PC-3 (cell line): ENCODE measurements around the gene AIG1. TPM values are rescaled to one million over a fixed set of nuclear protein-coding genes. Genes with fewer than 3 reads are reported as not detected.

Experiments
- ATAC-seq: fragments of 200-7000 bp; cut with Tn5 transposase; 2 replicates; pipeline ENCODE4 v1.9.1; 2020; ENCODE audit warnings: mild to moderate bottlenecking, moderate library complexity
- BruUV-seq: library from RNA; stranded (reverse); fragments of 400-500 nt; replicated peaks from 2 replicates; lab custom pipeline; 2021; lab: Mats Ljungman, UMichigan
- CTCF ChIA-PET: fragments of 300-600 bp; sonication (Branson Sonifier 250); formaldehyde crosslinking; loops from one replicate; lab custom pipeline; 2022; ENCODE audit warnings: antibody characterized with exemption; lab: Charles Lee
- POLR2A ChIA-PET: fragments of 300-600 bp; sonication (Branson Sonifier 250); formaldehyde crosslinking; loops from one replicate; lab custom pipeline; 2022; ENCODE audit warnings: antibody characterized with exemption; ENCODE audit not compliant: unreplicated experiment; lab: Charles Lee
- DNase-seq: peaks from one replicate; pipeline ENCODE4 v3.0.0-alpha.2; 2015
- H2AFZ ChIP-seq: fragments of 300-600 bp; sonication (generic); 2 replicates; pipeline ENCODE4 v1.6.0; 2016; ENCODE audit warnings: antibody characterized with exemption, low read length
- H3F3A ChIP-seq: fragments of 300-600 bp; sonication (generic); one replicate; pipeline ENCODE4 v1.6.0; 2017; ENCODE audit warnings: antibody characterized with exemption, low read length, control low read depth, mild to moderate bottlenecking; ENCODE audit not compliant: unreplicated experiment
- H3K27ac ChIP-seq: fragments of 300-600 bp; sonication (generic); 2 replicates; pipeline ENCODE4 v1.5.1; 2016; ENCODE audit warnings: mild to moderate bottlenecking, low read length
- H3K27me3 ChIP-seq: fragments of 300-600 bp; sonication (generic); 2 replicates; pipeline ENCODE4 v1.6.1; 2016; ENCODE audit warnings: low read length, mixed read lengths
- H3K36me3 ChIP-seq: fragments of 300-600 bp; sonication (generic); 2 replicates; pipeline ENCODE4 v1.6.1; 2016; ENCODE audit warnings: low read depth, mixed run types, low read length, mixed read lengths
- H3K4me1 ChIP-seq: fragments of 300-600 bp; sonication (generic); 2 replicates; pipeline ENCODE4 v1.5.1; 2016; ENCODE audit warnings: low read length; ENCODE audit not compliant: insufficient read depth
- H3K4me2 ChIP-seq: fragments of 300-600 bp; sonication (generic); 2 replicates; pipeline ENCODE4 v1.6.0; 2016; ENCODE audit warnings: low read length
- H3K4me3 ChIP-seq: fragments of 300-600 bp; sonication (generic); 2 replicates; pipeline ENCODE4 v1.5.1; 2016; ENCODE audit warnings: mild to moderate bottlenecking, low read length, mixed read lengths
- H3K79me2 ChIP-seq: fragments of 300-600 bp; sonication (generic); 2 replicates; pipeline ENCODE4 v1.6.1; 2017; ENCODE audit warnings: low read length, mixed read lengths
- H3K9ac ChIP-seq: fragments of 300-600 bp; sonication (generic); 2 replicates; pipeline ENCODE4 v1.6.0; 2016; ENCODE audit warnings: mild to moderate bottlenecking, low read length
- H3K9me2 ChIP-seq: fragments of 300-600 bp; sonication (generic); replicated peaks from 2 replicates; pipeline ENCODE4 v1.6.1; 2016; ENCODE audit warnings: mixed run types, low read length, mixed read lengths
- H3K9me3 ChIP-seq: fragments of 300-600 bp; sonication (generic); 2 replicates; pipeline ENCODE4 v1.6.1; 2016; ENCODE audit warnings: low read length, mixed read lengths
- H4K20me1 ChIP-seq: fragments of 300-600 bp; sonication (generic); 2 replicates; pipeline ENCODE4 v1.6.1; 2016; ENCODE audit warnings: low read length, mixed read lengths
- CTCF ChIP-seq: fragments of 300-600 bp; sonication (generic); conservative IDR thresholded peaks from 2 replicates; pipeline ENCODE4 v1.5.1; 2017; ENCODE audit warnings: antibody characterized with exemption, low read depth, mild to moderate bottlenecking, low read length
- EZH2 ChIP-seq: fragments of 300-600 bp; sonication (generic); IDR thresholded peaks from one replicate; pipeline ENCODE4 v1.6.1; 2017; ENCODE audit warnings: antibody characterized with exemption, mild to moderate bottlenecking, low read length; ENCODE audit not compliant: unreplicated experiment
- EZH2phosphoT487 ChIP-seq: fragments of 300-600 bp; sonication (generic); IDR thresholded peaks from 2 replicates; pipeline ENCODE4 v1.6.1; 2018; ENCODE audit warnings: mild to moderate bottlenecking, antibody characterized with exemption, low read length, borderline replicate concordance
- intact Hi-C: fragments of 100-400 bp; cut with micrococcal nuclease; formaldehyde crosslinking; loops from 2 replicates; pipeline ENCODE4 v1.9.0; 2023
- total RNA-seq: library from RNA; depleted of rRNA; stranded (reverse); fragments of >200 nt; gene quantifications from 2 replicates; pipeline ENCODE4 v1.2.3, GENCODE V29; 2014

The AIG1 gene
- total RNA-seq, 1 experiment from 2014 or later, result 32.7 TPM

DNA sequence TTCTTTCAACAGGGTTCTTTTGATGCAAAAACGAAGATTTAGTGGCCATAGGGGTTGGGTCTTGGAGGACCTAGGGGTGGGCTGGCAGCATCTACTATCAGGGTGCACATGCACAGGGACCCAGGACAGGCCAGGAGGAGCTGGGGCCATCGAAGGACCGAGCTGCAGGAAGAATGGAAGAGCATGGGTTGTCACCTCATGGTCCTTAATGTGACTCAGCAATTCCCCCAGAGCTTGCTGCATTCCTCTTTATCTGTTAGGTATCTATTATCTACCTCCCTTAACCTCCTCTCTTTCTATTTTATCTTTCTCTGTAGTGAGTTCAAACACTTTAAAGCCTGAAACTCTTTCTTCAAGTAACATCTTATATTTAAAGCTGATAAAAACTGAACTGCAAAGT is 167.0 kb downstream of the AIG1 start:
- Histone ChIP-seq H3K27ac (no peak overlapping the region), H3K4me3 (no peak overlapping the region), H2AFZ (no peak overlapping the region), H4K20me1 (no peaks in the 10 kb centered on the region), H3K4me2 (no peak overlapping the region), H3K9ac (no peak overlapping the region), H3K9me3 (no peaks in the 10 kb centered on the region), H3K79me2 (no peaks in the 10 kb centered on the region), H3K9me2 (no peaks in the 10 kb centered on the region), H3F3A (no peaks in the 10 kb centered on the region), H3K36me3 (no peaks in the 10 kb centered on the region), H3K27me3 (no peaks in the 10 kb centered on the region), H3K4me1 (peaks cover 5% of the 10 kb centered on the region)
- intact Hi-C loops, result no loop called here
- ATAC-seq (no peak), DNase-seq (no peak)
- POLR2A ChIA-PET, result no interaction called here
- BruUV-seq, result no TSS peak
- TF ChIP-seq EZH2phosphoT487 (no peak), CTCF (no peak), EZH2 (no peak)
- CTCF ChIA-PET, result no interaction called here

GRCh38 chr6:143229400-143229799 is 168.7 kb downstream of the AIG1 start:
- no peaks in the 10 kb centered on the region for H3K36me3 ChIP-seq
- H3K27me3 ChIP-seq, result no peaks in the 10 kb centered on the region
- H4K20me1 ChIP-seq, result no peaks in the 10 kb centered on the region
- no TSS peak for BruUV-seq
- H3K4me3 ChIP-seq, result no peak overlapping the region
- ChIA-PET POLR2A (no interaction called here), CTCF (no interaction called here)
- no peak for DNase-seq
- TF ChIP-seq EZH2phosphoT487, result no peak
- no peak for TF ChIP-seq EZH2
- no peak for TF ChIP-seq CTCF
- no peaks in the 10 kb centered on the region for H3K79me2 ChIP-seq
- H2AFZ ChIP-seq, result no peak overlapping the region
- no peak overlapping the region for H3K27ac ChIP-seq
- no peaks in the 10 kb centered on the region for H3K9me2 ChIP-seq
- intact Hi-C loops, result no loop called here
- no peaks in the 10 kb centered on the region for H3K9me3 ChIP-seq
- no peak for ATAC-seq
- 0 out of 2 replicates have a peak, but pooled peaks cover 1% of the 10 kb centered on the region for H3K4me1 ChIP-seq
- H3K9ac ChIP-seq, result no peak overlapping the region
- H3F3A ChIP-seq, result no peaks in the 10 kb centered on the region
- no peak overlapping the region for H3K4me2 ChIP-seq

GRCh38 chr6:143232849-143233248 is 172.2 kb downstream of the AIG1 start:
- ChIA-PET POLR2A (no interaction called here), CTCF (interaction anchor here (0.5 kb wide), 1 partner anchor 31 kb away, joined by 3 read pairs; no protein-coding TSS in a partner anchor)
- DNase-seq, result peak; percentile 66
- Histone ChIP-seq H3K4me3 (no peak overlapping the region), H3K4me2 (no peak overlapping the region), H3K9me2 (no peaks in the 10 kb centered on the region), H3K9ac (no peak overlapping the region), H3K79me2 (no peaks in the 10 kb centered on the region), H3K9me3 (no peaks in the 10 kb centered on the region), H4K20me1 (no peaks in the 10 kb centered on the region), H3K27ac (0 out of 2 replicates have a peak overlapping the region, but pooled peaks have one; percentile 11), H3K4me1 (peaks cover 20% of the 10 kb centered on the region), H2AFZ (no peak overlapping the region), H3F3A (no peaks in the 10 kb centered on the region), H3K36me3 (no peaks in the 10 kb centered on the region), H3K27me3 (no peaks in the 10 kb centered on the region)
- BruUV-seq, result no TSS peak
- intact Hi-C loops, result loop anchor here (10.0 kb wide), 1 partner anchor 102 kb away; no protein-coding TSS in a partner anchor
- TF ChIP-seq EZH2phosphoT487, result no peak
- peak; percentile 87 for TF ChIP-seq CTCF
- ATAC-seq, result no peak
